Measurements from ENCODE around the gene ALPK1.

ALPK1 gene

GRCh38 chr4:112328734-112329130 lies 31.6 kb downstream of the ALPK1 start:
- no peak for DNase-seq (ENCODE audit: low read depth)

GRCh38 chr4:112329672-112330375 lies 32.7 kb downstream of the ALPK1 start:
- DNase-seq (ENCODE audit: low read depth), result no peak

- no peak for DNase-seq (ENCODE audit: low read depth)
Measured at GRCh38 chr4:112330921-112331320, 33.8 kb downstream of the ALPK1 start.

GRCh38 chr4:112332398-112332797 lies 35.2 kb downstream of the ALPK1 start:
- DNase-seq (ENCODE audit: low read depth), result no peak

GRCh38 chr4:112340023-112340422 lies 42.9 kb downstream of the ALPK1 start:
- DNase-seq (ENCODE audit: low read depth), result no peak

GRCh38 chr4:112341033-112341432 lies 43.9 kb downstream of the ALPK1 start:
- DNase-seq (ENCODE audit: low read depth), result no peak

- DNase-seq (ENCODE audit: low read depth), result no peak
Measured at GRCh38 chr4:112343330-112344080, 46.3 kb downstream of the ALPK1 start.

GRCh38 chr4:112348488-112349158 lies 51.5 kb downstream of the ALPK1 start:
- no peak for DNase-seq (ENCODE audit: low read depth)

GRCh38 chr4:112352736-112353135 lies 55.6 kb downstream of the ALPK1 start:
- DNase-seq (ENCODE audit: low read depth), result no peak

- DNase-seq (ENCODE audit: low read depth), result no peak
Measured at GRCh38 chr4:112355662-112356061, 58.5 kb downstream of the ALPK1 start.

- DNase-seq (ENCODE audit: low read depth), result no peak
Measured at GRCh38 chr4:112357453-112357852, 60.3 kb downstream of the ALPK1 start.

- DNase-seq (ENCODE audit: low read depth), result no peak
Measured at GRCh38 chr4:112357897-112358296, 60.7 kb downstream of the ALPK1 start.

- no peak for DNase-seq (ENCODE audit: low read depth)
Measured at GRCh38 chr4:112358415-112358814, 61.2 kb downstream of the ALPK1 start.

GRCh38 chr4:112358952-112359749 lies 62.0 kb downstream of the ALPK1 start:
- DNase-seq (ENCODE audit: low read depth), result no peak

- DNase-seq (ENCODE audit: low read depth), result no peak
Measured at GRCh38 chr4:112361181-112361791, 64.1 kb downstream of the ALPK1 start.

GRCh38 chr4:112370466-112370865 lies 73.3 kb downstream of the ALPK1 start:
- no peak for DNase-seq (ENCODE audit: low read depth)

- DNase-seq (ENCODE audit: low read depth), result no peak
Measured at GRCh38 chr4:112371361-112371760, 74.2 kb downstream of the ALPK1 start.

- no peak for DNase-seq (ENCODE audit: low read depth)
Measured at GRCh38 chr4:112374850-112375249, 77.7 kb downstream of the ALPK1 start.

- no peak for DNase-seq (ENCODE audit: low read depth)
Measured at GRCh38 chr4:112377171-112377570, 80.0 kb downstream of the ALPK1 start.

GRCh38 chr4:112377594-112378242 lies 80.5 kb downstream of the ALPK1 start:
- no peak for DNase-seq (ENCODE audit: low read depth)

GRCh38 chr4:112378243-112378620 lies 81.1 kb downstream of the ALPK1 start:
- DNase-seq (ENCODE audit: low read depth), result no peak
